ENCODE measurements around the gene RGMA.

RGMA gene

GRCh38 chr15:93088981-93089726, at the start of gene RGMA:
RGMA (minus strand) TSS chr15:93089211; CDS start chr15:93088932, 279 bp downstream.
- peak; percentile 12 for DNase-seq

GRCh38 chr15:93136606-93137005, 47.6 kb upstream of the RGMA start:
- DNase-seq: no peak

GRCh38 chr15:93135997-93136397, 47.0 kb upstream of the RGMA start:
- no peak for DNase-seq

- no peak for DNase-seq
These were observed 46.4 kb upstream of the RGMA start for GRCh38 chr15:93135459-93135858.

GRCh38 chr15:93131485-93132095, 42.6 kb upstream of the RGMA start:
- DNase-seq: no peak

- DNase-seq: no peak
These were observed 40.9 kb upstream of the RGMA start for GRCh38 chr15:93129702-93130488.

- DNase-seq: no peak
These were observed 38.3 kb upstream of the RGMA start for GRCh38 chr15:93127286-93127685.

GRCh38 chr15:93126599-93126998, 37.6 kb upstream of the RGMA start:
- no peak for DNase-seq

- no peak for DNase-seq
These were observed 37.1 kb upstream of the RGMA start for GRCh38 chr15:93126148-93126547.

- DNase-seq: no peak
These were observed 35.1 kb upstream of the RGMA start for GRCh38 chr15:93124126-93124525.

- DNase-seq: no peak
These were observed 33.2 kb upstream of the RGMA start for GRCh38 chr15:93121973-93122910.

- DNase-seq: peak; percentile 50
These were observed 32.1 kb upstream of the RGMA start for GRCh38 chr15:93121107-93121506.

GRCh38 chr15:93118904-93119303, 29.9 kb upstream of the RGMA start:
- DNase-seq: no peak

GRCh38 chr15:93111451-93111850, 22.4 kb upstream of the RGMA start:
- DNase-seq: no peak

- no peak for DNase-seq
These were observed 21.6 kb upstream of the RGMA start for GRCh38 chr15:93110502-93111040.

- DNase-seq: no peak
These were observed 20.5 kb upstream of the RGMA start for GRCh38 chr15:93109336-93110102.

GRCh38 chr15:93107646-93108045, 18.6 kb upstream of the RGMA start:
- no peak for DNase-seq

GRCh38 chr15:93105485-93105884, 16.5 kb upstream of the RGMA start:
- DNase-seq: peak; percentile 3

- no peak for DNase-seq
These were observed 14.8 kb upstream of the RGMA start for GRCh38 chr15:93103823-93104222.

GRCh38 chr15:93102211-93102610, 13.2 kb upstream of the RGMA start:
- DNase-seq: no peak

- DNase-seq: no peak
These were observed 4.8 kb upstream of the RGMA start for GRCh38 chr15:93093765-93094164.

GRCh38 chr15:93091465-93091864, 2.5 kb upstream of the RGMA start:
- DNase-seq: no peak

All from NCI-H345 (cell line).